MG63 (cell line): ENCODE data around the gene PTPRG. TPM values are rescaled to one million over a fixed set of nuclear protein-coding genes. Genes with fewer than 3 reads are reported as not detected.

Experiments used
- DNase-seq: peaks from one replicate; pipeline ENCODE4 v3.0.0-alpha.2; 2020
- H3K27me3 ChIP-seq: fragments of 250-450 bp; sonication (Bioruptor Pico); 2 replicates; pipeline ENCODE4 v1.5.1; 2020; ENCODE audit warnings: mild to moderate bottlenecking, moderate library complexity
- H3K36me3 ChIP-seq: fragments of 250-450 bp; sonication (Bioruptor Pico); 2 replicates; pipeline ENCODE4 v1.5.1; 2020; ENCODE audit warnings: mild to moderate bottlenecking, moderate library complexity
- H3K4me3 ChIP-seq: fragments of 250-450 bp; sonication (Bioruptor Pico); 2 replicates; pipeline ENCODE4 v1.5.1; 2020; ENCODE audit warnings: mild to moderate bottlenecking, moderate library complexity
- H3K9me3 ChIP-seq: fragments of 250-450 bp; sonication (Bioruptor Pico); 2 replicates; pipeline ENCODE4 v1.5.1; 2020; ENCODE audit warnings: mild to moderate bottlenecking, moderate library complexity
- total RNA-seq: library from RNA; depleted of rRNA; stranded (reverse); fragments of >200 nt; shearing (Covaris generic); gene quantifications from 2 replicates; pipeline ENCODE4 v1.2.3, GENCODE V29; 2014; ENCODE audit warnings: low replicate concordance

The PTPRG gene
- total RNA-seq, 1 experiment from 2014 or later: 3.1 TPM

DNA sequence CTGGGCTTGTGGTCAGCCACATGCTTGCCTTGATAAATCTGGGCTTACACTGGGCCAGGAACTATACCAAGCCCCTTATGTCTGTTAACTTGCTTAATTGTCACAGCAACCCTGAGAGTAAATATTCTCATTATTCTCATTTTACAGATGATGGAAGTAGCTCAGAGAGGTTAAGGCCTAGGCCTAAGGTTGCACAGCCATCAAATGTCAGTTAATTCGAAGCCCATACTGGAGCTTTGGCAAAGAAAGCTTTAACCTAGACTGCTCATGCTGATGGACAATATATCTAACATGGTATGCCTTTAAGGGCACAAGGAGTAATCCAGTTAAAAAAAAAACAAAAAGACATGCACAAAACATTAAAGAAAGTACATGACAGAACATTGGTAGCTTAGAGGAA is 591.9 kb downstream of the PTPRG start:
- H3K9me3 ChIP-seq: no peaks in the 10 kb centered on the region
- no peak for DNase-seq
- H3K36me3 ChIP-seq: no peaks in the 10 kb centered on the region
- H3K27me3 ChIP-seq: no peaks in the 10 kb centered on the region
- no peak overlapping the region for H3K4me3 ChIP-seq

GRCh38 chr3:62154457-62155148 is 593.2 kb downstream of the PTPRG start:
- Histone ChIP-seq H3K9me3 (no peaks in the 10 kb centered on the region), H3K36me3 (no peaks in the 10 kb centered on the region), H3K4me3 (no peak overlapping the region), H3K27me3 (no peaks in the 10 kb centered on the region)
- DNase-seq: no peak

- no peak overlapping the region for H3K4me3 ChIP-seq
Observed at GRCh38 chr3:62159056-62159708, 597.8 kb downstream of the PTPRG start.

GRCh38 chr3:62159709-62160092 is 598.3 kb downstream of the PTPRG start:
- Histone ChIP-seq H3K27me3 (no peaks in the 10 kb centered on the region), H3K36me3 (no peaks in the 10 kb centered on the region), H3K4me3 (no peak overlapping the region), H3K9me3 (no peaks in the 10 kb centered on the region)
- DNase-seq: peak; percentile 58

More at GRCh38 chr3:62159056-62159708, 597.8 kb downstream of the PTPRG start:
- no peaks in the 10 kb centered on the region for H3K36me3 ChIP-seq
- H3K27me3 ChIP-seq: no peaks in the 10 kb centered on the region
- H3K9me3 ChIP-seq: no peaks in the 10 kb centered on the region
- DNase-seq: no peak

DNA sequence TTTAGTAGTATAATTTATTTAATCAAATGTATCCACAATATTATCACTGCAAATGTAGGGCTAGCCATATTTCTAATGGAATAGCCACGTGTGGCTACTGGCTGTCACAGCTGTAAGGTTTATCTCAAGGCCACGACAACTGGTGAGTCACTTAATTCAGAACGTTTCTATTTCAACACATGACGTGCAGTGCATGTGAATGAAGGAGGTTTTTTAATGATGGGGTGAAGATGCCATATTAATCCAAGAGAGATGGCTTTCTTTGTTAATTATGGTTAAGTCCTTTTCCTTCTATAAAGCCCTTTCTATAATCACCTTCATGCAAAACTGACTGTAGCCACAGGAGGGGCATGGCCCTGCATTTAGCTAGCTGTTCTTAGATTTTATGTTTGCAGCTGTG is 600.0 kb downstream of the PTPRG start:
- no peak for DNase-seq
- Histone ChIP-seq H3K36me3 (no peaks in the 10 kb centered on the region), H3K27me3 (no peaks in the 10 kb centered on the region), H3K9me3 (no peaks in the 10 kb centered on the region), H3K4me3 (no peak overlapping the region)

DNA sequence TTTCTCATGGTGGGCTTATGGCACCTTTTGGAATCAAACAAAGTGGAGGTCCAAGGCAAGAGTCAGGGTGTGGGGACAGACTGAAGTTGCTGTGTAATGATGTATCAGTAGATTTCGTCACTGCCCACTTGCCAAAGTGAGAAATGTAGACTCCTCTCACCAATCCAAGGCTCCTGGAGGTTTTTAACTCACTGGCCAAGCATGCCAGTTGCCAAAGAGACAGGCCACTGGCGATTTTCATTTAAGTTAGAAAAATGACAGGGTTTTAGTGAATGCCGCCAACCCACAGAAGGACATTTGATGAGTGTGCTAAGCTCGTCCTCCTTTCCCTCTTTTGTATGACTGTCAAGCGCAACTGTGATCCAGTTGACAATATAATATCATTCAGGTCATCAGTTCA is 602.8 kb downstream of the PTPRG start:
- Histone ChIP-seq H3K9me3 (no peaks in the 10 kb centered on the region), H3K36me3 (no peaks in the 10 kb centered on the region), H3K4me3 (no peak overlapping the region), H3K27me3 (no peaks in the 10 kb centered on the region)
- DNase-seq: no peak

- Histone ChIP-seq H3K9me3 (no peaks in the 10 kb centered on the region), H3K27me3 (no peaks in the 10 kb centered on the region), H3K4me3 (no peak overlapping the region), H3K36me3 (no peaks in the 10 kb centered on the region)
- no peak for DNase-seq
Observed at GRCh38 chr3:62164746-62165145, 603.4 kb downstream of the PTPRG start.

- no peaks in the 10 kb centered on the region for H3K27me3 ChIP-seq
- H3K9me3 ChIP-seq: no peaks in the 10 kb centered on the region
- H3K4me3 ChIP-seq: no peak overlapping the region
- no peaks in the 10 kb centered on the region for H3K36me3 ChIP-seq
- DNase-seq: peak; percentile 17
Observed at GRCh38 chr3:62167566-62168262, 606.3 kb downstream of the PTPRG start.

- DNase-seq: no peak
- Histone ChIP-seq H3K4me3 (no peak overlapping the region), H3K9me3 (no peaks in the 10 kb centered on the region), H3K36me3 (no peaks in the 10 kb centered on the region), H3K27me3 (no peaks in the 10 kb centered on the region)
Observed at GRCh38 chr3:62168356-62168755, 607.0 kb downstream of the PTPRG start.

DNA sequence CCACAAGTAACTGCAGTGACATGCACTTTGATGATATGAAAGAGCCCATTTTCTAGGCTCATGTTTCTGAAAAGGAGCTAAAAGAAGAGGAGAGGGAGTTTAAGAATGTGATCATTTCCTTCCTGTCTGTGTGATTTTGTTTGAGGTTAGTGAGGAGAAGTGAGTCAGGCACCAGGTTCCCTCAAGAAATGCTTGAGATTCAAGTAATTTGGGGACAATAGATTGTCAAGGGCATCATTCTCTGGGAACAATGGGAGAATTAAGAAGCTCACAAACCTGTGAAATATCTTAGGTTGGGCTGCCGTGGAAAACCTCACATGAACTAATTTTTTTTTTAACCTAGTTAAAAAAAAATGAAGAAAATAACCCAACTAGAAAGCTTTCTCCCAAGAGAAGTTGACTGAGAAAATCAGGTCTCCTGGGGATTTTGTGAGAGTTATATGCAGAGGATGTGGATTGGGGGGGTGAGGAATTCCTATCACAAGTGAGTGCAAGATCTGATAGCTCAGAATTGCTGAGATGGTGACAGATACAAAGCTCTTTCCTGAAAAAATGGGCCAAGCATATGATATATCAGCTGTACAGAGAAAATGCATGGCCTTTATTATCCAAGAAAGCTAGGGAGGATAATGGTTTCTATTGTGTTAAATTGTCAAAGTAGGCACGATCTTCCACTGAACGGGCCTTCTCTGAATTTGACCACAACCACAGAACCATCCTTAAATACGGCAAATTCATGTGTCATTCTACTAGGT is 608.7 kb downstream of the PTPRG start:
- Histone ChIP-seq H3K27me3 (no peaks in the 10 kb centered on the region), H3K4me3 (no peak overlapping the region), H3K9me3 (no peaks in the 10 kb centered on the region), H3K36me3 (no peaks in the 10 kb centered on the region)
- DNase-seq: no peak

DNA sequence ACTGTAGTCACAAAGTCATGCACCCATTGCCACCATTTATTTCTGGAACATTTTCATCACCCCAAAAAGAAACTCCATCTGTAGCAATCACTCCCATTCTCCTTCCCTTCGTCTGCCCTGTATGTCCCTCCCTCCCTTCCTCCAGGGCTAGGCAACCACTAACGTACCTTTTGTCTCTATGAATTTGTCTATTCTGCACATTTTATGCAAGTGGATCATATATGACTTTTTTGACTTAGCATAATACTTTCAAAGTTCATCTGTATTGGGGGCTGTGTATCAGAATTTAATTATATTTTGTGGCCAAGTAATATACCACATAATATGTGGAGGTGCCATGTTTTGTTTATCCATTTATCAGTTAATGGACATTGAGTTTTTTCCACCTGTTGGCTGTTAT is 610.4 kb downstream of the PTPRG start:
- DNase-seq: no peak
- H3K36me3 ChIP-seq: no peaks in the 10 kb centered on the region
- no peaks in the 10 kb centered on the region for H3K27me3 ChIP-seq
- H3K4me3 ChIP-seq: no peak overlapping the region
- H3K9me3 ChIP-seq: no peaks in the 10 kb centered on the region

- DNase-seq: no peak
- H3K27me3 ChIP-seq: no peaks in the 10 kb centered on the region
- H3K36me3 ChIP-seq: no peaks in the 10 kb centered on the region
- no peaks in the 10 kb centered on the region for H3K9me3 ChIP-seq
- no peak overlapping the region for H3K4me3 ChIP-seq
Observed at GRCh38 chr3:62172199-62172598, 610.8 kb downstream of the PTPRG start.

- Histone ChIP-seq H3K4me3 (no peak overlapping the region), H3K36me3 (no peaks in the 10 kb centered on the region), H3K27me3 (no peaks in the 10 kb centered on the region), H3K9me3 (no peaks in the 10 kb centered on the region)
- no peak for DNase-seq
Observed at GRCh38 chr3:62173939-62174515, 612.7 kb downstream of the PTPRG start.

GRCh38 chr3:62175161-62175560 is 613.8 kb downstream of the PTPRG start:
- no peaks in the 10 kb centered on the region for H3K27me3 ChIP-seq
- no peaks in the 10 kb centered on the region for H3K36me3 ChIP-seq
- no peak overlapping the region for H3K4me3 ChIP-seq
- no peaks in the 10 kb centered on the region for H3K9me3 ChIP-seq
- DNase-seq: no peak

- H3K9me3 ChIP-seq: no peaks in the 10 kb centered on the region
- H3K27me3 ChIP-seq: no peaks in the 10 kb centered on the region
- no peak for DNase-seq
- no peak overlapping the region for H3K4me3 ChIP-seq
- no peaks in the 10 kb centered on the region for H3K36me3 ChIP-seq
Observed at GRCh38 chr3:62178032-62178431, 616.7 kb downstream of the PTPRG start.

DNA sequence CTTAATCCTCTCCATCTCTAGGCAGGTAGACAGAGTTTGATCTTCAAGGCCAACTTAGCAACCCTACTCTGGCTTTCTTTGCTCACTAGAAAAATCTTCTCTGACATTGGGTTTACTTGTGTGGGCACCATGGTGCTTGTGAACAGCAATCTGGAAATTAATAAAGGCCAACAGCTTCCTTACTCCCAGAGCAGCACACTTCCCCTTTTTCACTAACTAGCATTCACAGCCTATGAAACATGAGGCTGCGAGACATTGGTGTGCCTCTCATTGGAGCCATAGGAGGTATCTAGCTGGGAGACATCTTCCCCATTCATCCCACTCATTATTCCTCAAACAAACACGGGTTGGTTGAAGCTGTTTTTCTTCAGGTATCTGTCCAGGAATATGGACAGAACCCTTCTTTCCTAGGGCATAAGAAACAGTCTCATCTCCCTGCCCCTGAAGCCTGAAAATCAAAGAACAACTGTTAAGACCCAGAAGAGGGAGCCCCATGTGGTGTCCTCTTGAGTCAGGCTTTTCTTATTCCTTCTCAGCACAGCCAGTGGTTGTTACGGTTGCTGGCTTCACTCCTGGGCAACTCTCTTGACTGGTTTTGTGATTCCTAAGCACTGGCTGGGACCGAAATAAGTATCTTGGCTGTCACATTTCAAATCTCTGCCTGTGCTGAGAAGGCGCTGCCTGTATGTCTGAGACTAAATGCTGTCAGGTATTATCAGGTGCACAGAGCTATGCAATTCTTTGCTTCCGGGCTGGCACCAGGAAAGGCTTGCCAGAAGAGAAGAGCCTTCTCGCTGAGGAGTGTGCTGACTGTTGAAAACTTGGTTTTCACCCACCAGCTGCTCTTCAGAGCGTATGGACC is 617.6 kb downstream of the PTPRG start:
- Histone ChIP-seq H3K27me3 (no peaks in the 10 kb centered on the region), H3K9me3 (no peaks in the 10 kb centered on the region), H3K36me3 (no peaks in the 10 kb centered on the region), H3K4me3 (no peak overlapping the region)
- no peak for DNase-seq
